DND-41 (cell line): ENCODE data around the gene BLCAP.
"Not testable (repeated sequence)": the region's sequence is repeated elsewhere in the genome, so short reads cannot be mapped to it uniquely, and the experiment has no call there.

Experiments
- EZH2 ChIP-seq: IDR thresholded peaks from 3 replicates; pipeline ENCODE4 v1.6.1; 2012; ENCODE audit warnings: borderline replicate concordance, low read depth, mild to moderate bottlenecking, moderate library complexity, low read length, inconsistent platforms; ENCODE audit not compliant: severe bottlenecking
- TF ChIP-seq, protein P1 (sequence below): IDR thresholded peaks from 2 replicates; pipeline ENCODE4 v1.5.1; 2012; ENCODE audit warnings: borderline replicate concordance, low read length, moderate library complexity, mild to moderate bottlenecking; ENCODE audit not compliant: poor library complexity, severe bottlenecking; ENCODE audit errors: extremely low read depth

DNA sequence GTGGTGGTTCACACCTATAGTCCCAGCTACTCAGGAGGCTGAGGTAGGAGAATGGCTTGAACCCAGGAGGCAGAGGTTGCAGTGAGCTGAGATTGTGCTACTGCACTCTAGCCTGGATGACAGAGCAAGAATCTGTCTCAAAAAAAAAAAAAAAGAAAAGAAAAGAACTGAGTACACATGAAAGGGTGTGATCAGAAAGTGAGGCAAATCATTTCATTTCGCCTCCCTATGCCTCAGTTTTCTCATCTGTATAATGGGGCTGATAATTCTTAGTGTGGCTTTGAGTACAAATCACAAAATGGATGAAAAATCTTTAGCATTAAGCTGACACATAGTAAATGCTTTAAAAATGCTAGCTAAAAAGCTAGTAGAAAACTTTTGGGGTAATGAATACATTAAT lies 13.2 kb upstream of the BLCAP start:
- TF ChIP-seq, protein P1, sequence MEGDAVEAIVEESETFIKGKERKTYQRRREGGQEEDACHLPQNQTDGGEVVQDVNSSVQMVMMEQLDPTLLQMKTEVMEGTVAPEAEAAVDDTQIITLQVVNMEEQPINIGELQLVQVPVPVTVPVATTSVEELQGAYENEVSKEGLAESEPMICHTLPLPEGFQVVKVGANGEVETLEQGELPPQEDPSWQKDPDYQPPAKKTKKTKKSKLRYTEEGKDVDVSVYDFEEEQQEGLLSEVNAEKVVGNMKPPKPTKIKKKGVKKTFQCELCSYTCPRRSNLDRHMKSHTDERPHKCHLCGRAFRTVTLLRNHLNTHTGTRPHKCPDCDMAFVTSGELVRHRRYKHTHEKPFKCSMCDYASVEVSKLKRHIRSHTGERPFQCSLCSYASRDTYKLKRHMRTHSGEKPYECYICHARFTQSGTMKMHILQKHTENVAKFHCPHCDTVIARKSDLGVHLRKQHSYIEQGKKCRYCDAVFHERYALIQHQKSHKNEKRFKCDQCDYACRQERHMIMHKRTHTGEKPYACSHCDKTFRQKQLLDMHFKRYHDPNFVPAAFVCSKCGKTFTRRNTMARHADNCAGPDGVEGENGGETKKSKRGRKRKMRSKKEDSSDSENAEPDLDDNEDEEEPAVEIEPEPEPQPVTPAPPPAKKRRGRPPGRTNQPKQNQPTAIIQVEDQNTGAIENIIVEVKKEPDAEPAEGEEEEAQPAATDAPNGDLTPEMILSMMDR = not testable (repeated sequence)
- not testable (repeated sequence) for TF ChIP-seq EZH2
